Fibroblast of the aortic adventitia (primary cell): ENCODE results near the gene MAST3. TPM values are rescaled to one million over a fixed set of nuclear protein-coding genes. Genes with fewer than 3 reads are reported as not detected.
"Not testable (repeated sequence)": the region's sequence is repeated elsewhere in the genome, so short reads cannot be mapped to it uniquely, and the experiment has no call there.

ENCODE experiments used
- DNase-seq: peaks from one replicate; pipeline ENCODE4 v3.0.0-alpha.2; 2010; ENCODE audit warnings: low read depth
- H3K4me3 ChIP-seq: 2 replicates; pipeline ENCODE4 v1.5.1; 2011; ENCODE audit warnings: low read depth, mild to moderate bottlenecking, control low read depth, low read length, moderate library complexity
- CTCF ChIP-seq: IDR thresholded peaks from 2 replicates; pipeline ENCODE4 v1.5.1; 2011; ENCODE audit warnings: mild to moderate bottlenecking, low read length, control low read depth, inconsistent platforms; ENCODE audit not compliant: insufficient read depth
- total RNA-seq: library from RNA; depleted of rRNA; stranded (reverse); fragments of >200 nt; gene quantifications from 2 replicates; pipeline ENCODE4 v1.2.3, GENCODE V29; 2012; ENCODE audit warnings: low replicate concordance

Gene MAST3
- total RNA-seq, 1 donor: 3.1 TPM

- no peak overlapping the region for H3K4me3 ChIP-seq
- TF ChIP-seq CTCF: no peak
- DNase-seq: no peak
Observed at GRCh38 chr19:18101268-18101667, 3.7 kb downstream of the MAST3 start.

- no peak overlapping the region for H3K4me3 ChIP-seq
- TF ChIP-seq CTCF: no peak
- no peak for DNase-seq
Observed at GRCh38 chr19:18102916-18103542, 5.5 kb downstream of the MAST3 start.

- no peak for DNase-seq
- peak overlapping the region; percentile 53 for H3K4me3 ChIP-seq
- TF ChIP-seq CTCF: no peak
Observed at GRCh38 chr19:18104793-18105131, 7.2 kb downstream of the MAST3 start.

DNA sequence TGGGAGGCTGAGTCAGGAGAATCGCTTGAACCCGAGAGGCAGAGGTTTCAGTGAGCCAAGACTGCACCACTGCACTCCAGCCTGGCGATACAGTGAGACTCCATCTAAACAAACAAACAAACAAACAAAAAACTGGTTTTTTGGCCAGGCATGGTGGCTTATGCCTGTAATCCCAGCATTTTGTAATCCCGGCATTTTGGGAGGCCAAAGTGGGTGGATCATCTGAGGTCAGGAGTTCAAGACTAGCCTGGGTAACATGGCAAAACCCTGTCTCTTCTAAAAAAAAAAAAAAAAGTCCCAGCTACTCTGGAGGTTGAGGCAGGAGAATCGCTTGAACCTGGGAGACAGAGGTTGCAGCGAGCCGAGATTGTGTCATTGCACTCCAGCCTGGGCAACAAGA, 7.7 kb downstream of the MAST3 start:
- DNase-seq, H3K4me3 ChIP-seq: not testable (repeated sequence)

GRCh38 chr19:18107235-18107634, 9.7 kb downstream of the MAST3 start:
- TF ChIP-seq CTCF: no peak
- no peak overlapping the region for H3K4me3 ChIP-seq
- DNase-seq: no peak

GRCh38 chr19:18108897-18109296, 11.3 kb downstream of the MAST3 start:
- no peak overlapping the region for H3K4me3 ChIP-seq
- no peak for TF ChIP-seq CTCF
- no peak for DNase-seq

DNA sequence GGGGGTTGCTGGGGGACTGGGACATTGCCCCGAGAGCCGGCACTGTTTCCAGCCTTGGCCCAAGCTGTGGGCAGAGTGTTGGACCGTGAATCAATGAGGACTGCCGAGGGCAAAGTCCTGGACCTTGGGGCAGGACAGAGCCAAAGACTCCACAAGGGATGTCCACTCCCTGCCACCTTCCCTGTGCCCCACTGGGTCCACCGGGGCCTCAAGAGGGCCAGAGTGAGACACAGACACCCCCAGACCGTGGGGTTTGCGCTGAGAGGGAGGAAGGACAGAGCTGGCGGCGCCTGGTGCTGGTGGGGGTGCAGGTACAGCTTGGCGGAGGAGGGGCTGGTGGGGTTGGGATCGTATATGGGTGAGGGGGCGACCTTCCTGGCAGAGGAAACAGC, 11.8 kb downstream of the MAST3 start:
- no peak for DNase-seq
- TF ChIP-seq CTCF: no peak
- H3K4me3 ChIP-seq: peak overlapping the region; percentile 75
